A549 treated with AZD9567 at 1 μM for 4 hours (cell line): Measurements from ENCODE around the gene MRPL30. TPM values are rescaled to one million over a fixed set of nuclear protein-coding genes. Genes with fewer than 3 reads are reported as not detected.

Source experiments
- total RNA-seq: library from RNA; stranded (reverse); fragments of 200-300 nt; extraction: Qiagen RNA extraction; gene quantifications from 5 replicates; pipeline ENCODE4 v1.2.3, GENCODE V29; 2022; ENCODE audit not compliant: insufficient read depth

Gene MRPL30
- total RNA-seq = 31.1 to 67.7 TPM (median 34.1 TPM) in 5 replicates

DNA sequence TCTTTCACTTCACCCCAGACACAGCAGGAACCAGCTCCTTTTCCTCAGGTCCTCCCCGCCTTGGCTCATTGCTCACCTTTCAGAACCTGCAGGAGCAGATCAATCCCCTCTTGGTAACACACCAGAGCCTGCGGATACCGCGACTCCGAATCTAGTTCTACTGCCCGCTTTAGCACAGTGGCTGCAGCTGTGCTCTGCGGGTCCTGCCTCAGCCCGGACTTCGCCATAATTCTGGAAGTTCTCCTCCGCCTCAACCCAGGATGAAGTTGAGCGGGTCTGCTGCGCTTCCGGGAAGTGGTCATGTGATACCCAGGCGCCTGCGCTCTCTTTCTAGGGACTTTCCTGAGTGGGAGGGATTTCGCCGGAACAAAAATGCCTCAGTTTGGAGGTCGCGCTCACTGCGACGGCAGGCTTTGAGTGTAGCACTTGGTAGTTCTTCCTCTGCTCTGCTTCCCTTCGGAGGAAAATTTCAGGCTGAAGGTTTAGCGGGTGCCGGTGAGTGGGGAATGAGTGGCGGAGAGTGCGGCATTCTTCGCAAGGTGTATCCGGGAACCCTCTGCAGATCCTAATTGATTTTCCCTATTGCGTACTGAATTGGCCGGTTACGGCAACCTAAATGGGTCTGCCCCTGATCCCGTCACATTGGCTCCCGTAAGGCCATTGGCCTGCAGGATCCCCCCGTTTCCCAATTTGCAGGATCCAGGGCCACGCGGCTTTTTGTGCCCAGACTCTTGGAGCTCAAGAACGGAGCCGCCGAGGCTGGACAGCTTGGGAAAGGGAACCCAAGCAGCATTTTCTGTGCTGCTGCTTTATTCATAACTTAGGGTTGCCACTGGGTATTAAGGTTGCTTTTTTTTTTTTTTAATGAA is at the start of gene MRPL30, which contains the start of gene MITD1:
MRPL30 (plus strand) TSS at position 430 of the 869 bp plus-strand sequence. CDS start 5,020 bp downstream, outside the sequence.
MITD1 (minus strand) TSS at position 304 of the 869 bp plus-strand sequence; CDS start at position 227, 77 bp downstream.

DNA sequence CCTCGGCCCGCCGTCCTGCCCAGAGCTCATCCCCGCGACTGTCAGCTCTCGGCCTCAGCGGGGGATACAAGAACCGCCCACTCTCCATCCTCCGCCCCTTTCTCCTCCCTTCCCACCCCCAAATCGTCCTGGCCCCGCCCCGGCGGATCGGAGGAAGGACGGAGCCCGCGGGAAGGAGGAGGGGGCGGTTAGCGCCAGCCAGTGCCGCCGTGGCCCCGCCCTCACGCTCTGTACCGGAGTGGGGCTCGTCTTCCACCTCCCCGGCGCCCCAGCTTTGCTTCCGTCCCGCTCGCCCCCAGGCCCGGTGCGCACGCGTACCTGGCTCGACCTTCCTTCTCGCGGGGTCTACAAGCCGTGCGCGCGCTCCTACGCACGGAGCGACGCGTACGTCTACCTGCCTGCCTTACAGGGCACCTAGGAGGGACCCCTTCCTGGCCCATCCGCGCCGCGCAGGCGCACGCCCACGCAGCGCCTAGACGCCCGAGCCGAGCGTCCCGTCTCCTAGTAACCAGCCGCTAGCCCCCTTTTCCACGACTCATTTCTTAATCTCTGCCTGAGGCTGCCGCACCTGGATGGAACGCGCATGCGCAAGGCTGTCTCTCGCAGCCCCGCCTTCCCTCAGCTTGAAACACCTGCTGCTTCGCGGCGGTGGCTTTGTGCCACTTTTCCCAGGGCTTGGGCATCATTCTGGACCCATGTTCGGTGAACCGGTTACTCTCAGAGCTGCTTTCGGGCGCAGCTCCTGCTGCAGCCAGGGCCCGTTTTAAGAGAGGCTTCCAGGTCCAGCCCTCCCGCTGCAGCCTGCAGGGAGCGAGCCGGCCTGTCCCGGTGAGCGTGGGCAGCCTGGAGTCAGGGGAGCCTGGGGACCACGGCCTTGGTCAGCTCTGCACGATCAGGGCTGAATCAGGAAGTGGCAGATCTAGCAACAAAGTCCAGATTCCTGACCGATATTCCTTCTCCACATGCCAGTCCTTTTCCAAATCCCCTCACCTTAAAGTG is 39.6 kb upstream of the MRPL30 start, which contains the start of gene C2orf15:
C2orf15 (plus strand) TSS at position 598 of the 999 bp plus-strand sequence. CDS start 8,852 bp downstream, outside the sequence.

DNA sequence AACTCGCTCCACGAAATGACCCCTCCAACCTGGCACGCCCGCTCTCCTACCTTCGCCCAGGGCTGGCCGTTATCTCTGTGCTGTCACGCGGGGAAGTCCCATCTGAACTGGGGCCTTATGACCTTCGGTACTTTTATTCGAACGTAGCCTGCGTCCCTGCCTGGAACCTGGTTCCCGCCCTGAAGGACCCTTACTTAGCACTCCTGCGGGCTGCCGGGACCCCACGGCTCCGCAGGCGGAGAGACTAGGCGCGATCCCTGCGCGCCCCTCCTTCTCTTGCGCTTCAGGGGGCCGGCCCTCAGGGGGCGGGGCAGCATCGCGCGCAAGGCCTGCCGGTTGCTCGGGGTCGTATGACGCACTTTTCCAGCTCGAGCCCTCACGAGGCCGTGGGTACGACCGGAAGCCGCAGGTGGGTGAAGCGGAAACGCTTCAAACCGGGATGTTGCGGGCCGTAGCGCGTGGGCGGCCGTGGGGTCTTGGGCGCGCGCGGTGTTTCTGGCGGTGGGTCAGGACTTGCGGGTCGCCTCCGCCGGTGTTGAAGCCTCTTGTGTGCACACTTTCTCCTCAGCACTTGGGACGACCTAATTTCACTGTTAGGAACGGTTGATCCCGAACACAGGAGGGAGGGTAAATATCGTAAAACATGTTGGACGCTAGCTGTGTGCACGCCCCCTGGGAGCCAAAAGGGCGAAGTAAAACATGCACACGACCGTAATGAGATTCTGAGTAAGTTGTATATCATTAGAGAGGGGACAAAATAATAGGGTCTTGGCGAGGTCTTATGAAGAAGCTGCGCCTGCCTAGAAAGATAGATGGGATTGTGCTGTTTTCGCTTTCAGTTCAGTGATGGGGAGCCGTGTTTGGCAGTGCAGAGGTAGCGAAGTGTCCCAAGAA is 26.1 kb upstream of the MRPL30 start, which contains the start of the genes LIPT1 and TSGA10:
LIPT1 (plus strand) TSS at position 325 of the 894 bp plus-strand sequence. CDS start 6,991 bp downstream, outside the sequence.
TSGA10 (minus strand) TSS at position 300 of the 894 bp plus-strand sequence. CDS start 45,503 bp downstream, outside the sequence.

Other genes with a start within 250 kb of the MRPL30 start
- 0.66 to 3.1 TPM (median 2.9 TPM) in 5 replicates for gene CRACDL, start 245.0 kb upstream of the MRPL30 start, total RNA-seq
- gene C2orf15, start 39.5 kb upstream of the MRPL30 start, total RNA-seq = 0.42 to 0.70 TPM (median 0.54 TPM) in 4 of 5 replicates, not detected in the other
- gene TSGA10, start 26.2 kb upstream of the MRPL30 start, total RNA-seq = 2.3 to 6.0 TPM (median 4.5 TPM) in 5 replicates
- 3.5 to 4.2 TPM (median 4.0 TPM) in 5 replicates for gene LIPT1, start 26.2 kb upstream of the MRPL30 start, total RNA-seq
- 23.9 to 27.5 TPM (median 25.1 TPM) in 5 replicates for gene MITD1, start 126 bp upstream of the MRPL30 start, total RNA-seq
- gene LYG2, start 74.5 kb downstream of the MRPL30 start, total RNA-seq = not detected in 5 replicates
- gene LYG1, start 120.0 kb downstream of the MRPL30 start, total RNA-seq = 1.7 to 2.4 TPM (median 1.9 TPM) in 4 of 5 replicates, not detected in the other
- gene TXNDC9, start 155.1 kb downstream of the MRPL30 start, total RNA-seq = 38.3 to 55.0 TPM (median 43.4 TPM) in 5 replicates
- gene EIF5B, start 156.2 kb downstream of the MRPL30 start, total RNA-seq = 54.9 to 80.0 TPM (median 55.3 TPM) in 5 replicates